ENCODE measurements around the gene MAPK10. TPM values are rescaled to one million over a fixed set of nuclear protein-coding genes. Genes with fewer than 3 reads are reported as not detected.

The MAPK10 gene
- total RNA-seq, 2 experiments from 2014 or later, result 0.28 to 0.36 TPM

DNA sequence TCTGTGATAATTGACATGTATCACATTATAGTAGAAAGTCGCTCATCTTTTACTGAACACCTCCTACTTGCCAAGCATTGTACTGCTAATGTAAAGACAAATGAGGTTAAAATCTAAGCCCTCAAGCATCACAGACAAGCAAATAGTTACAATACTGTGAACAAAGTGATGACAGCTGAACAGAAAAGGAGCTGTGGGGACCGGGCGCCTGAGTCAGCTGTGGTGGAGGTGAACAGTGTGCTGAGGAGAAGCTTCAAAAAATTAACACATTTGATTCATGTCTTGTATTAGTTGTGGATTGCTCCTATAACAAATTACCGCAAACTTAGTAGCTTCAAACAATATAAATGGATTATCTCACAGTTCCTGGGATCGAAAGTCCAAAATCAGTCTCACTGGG is 124.3 kb downstream of the MAPK10 start:
- no peaks in the 10 kb centered on the region for H3K4me1 ChIP-seq (ENCODE audit: insufficient read depth, low read length)
- CTCF ChIA-PET, result interaction anchor here (1.1 kb wide), 1 partner anchor 9 kb away, joined by 3 read pairs; no protein-coding TSS in a partner anchor
- POLR2A ChIA-PET, result no interaction called here
- Mint-ChIP-seq H3K4me1 (ENCODE audit: low read depth) (no peaks in the 10 kb centered on the region), H3K27me3 (no peaks in the 10 kb centered on the region), H3K27ac (no peak overlapping the region), H3K36me3 (ENCODE audit: low read depth) (no peaks in the 10 kb centered on the region), H3K9me3 (peaks cover 4% of the 10 kb centered on the region), H3K4me3 (no peak overlapping the region)
- no peaks in the 10 kb centered on the region for H3K36me3 ChIP-seq (ENCODE audit: insufficient read depth, low read length)
- ATAC-seq (ENCODE audit: poor library complexity) (no peak), DNase-seq (no peak)
- TF ChIP-seq, protein P1, sequence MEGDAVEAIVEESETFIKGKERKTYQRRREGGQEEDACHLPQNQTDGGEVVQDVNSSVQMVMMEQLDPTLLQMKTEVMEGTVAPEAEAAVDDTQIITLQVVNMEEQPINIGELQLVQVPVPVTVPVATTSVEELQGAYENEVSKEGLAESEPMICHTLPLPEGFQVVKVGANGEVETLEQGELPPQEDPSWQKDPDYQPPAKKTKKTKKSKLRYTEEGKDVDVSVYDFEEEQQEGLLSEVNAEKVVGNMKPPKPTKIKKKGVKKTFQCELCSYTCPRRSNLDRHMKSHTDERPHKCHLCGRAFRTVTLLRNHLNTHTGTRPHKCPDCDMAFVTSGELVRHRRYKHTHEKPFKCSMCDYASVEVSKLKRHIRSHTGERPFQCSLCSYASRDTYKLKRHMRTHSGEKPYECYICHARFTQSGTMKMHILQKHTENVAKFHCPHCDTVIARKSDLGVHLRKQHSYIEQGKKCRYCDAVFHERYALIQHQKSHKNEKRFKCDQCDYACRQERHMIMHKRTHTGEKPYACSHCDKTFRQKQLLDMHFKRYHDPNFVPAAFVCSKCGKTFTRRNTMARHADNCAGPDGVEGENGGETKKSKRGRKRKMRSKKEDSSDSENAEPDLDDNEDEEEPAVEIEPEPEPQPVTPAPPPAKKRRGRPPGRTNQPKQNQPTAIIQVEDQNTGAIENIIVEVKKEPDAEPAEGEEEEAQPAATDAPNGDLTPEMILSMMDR (IDR thresholded peaks at IDR 0.05), result no peak
- intact Hi-C loops (cut with DNase I, micrococcal nuclease), result no loop called here
- H3K9me3 ChIP-seq (ENCODE audit: control insufficient read depth in 1 of 2, insufficient read depth in 1 of 2, low read length in 2 of 2), result peaks cover 0 to 4% of the 10 kb centered on the region in 2 experiments
- no peaks in the 10 kb centered on the region for H3K27me3 ChIP-seq (ENCODE audit: control insufficient read depth in 1 of 2, insufficient read depth in 2 of 2, low read length in 2 of 2)
- H3K4me3 ChIP-seq (ENCODE audit: low read length), result no peak overlapping the region
- H3K27ac ChIP-seq (ENCODE audit: low read depth in 1 of 2, low read length in 2 of 2), result no peak overlapping the region

DNA sequence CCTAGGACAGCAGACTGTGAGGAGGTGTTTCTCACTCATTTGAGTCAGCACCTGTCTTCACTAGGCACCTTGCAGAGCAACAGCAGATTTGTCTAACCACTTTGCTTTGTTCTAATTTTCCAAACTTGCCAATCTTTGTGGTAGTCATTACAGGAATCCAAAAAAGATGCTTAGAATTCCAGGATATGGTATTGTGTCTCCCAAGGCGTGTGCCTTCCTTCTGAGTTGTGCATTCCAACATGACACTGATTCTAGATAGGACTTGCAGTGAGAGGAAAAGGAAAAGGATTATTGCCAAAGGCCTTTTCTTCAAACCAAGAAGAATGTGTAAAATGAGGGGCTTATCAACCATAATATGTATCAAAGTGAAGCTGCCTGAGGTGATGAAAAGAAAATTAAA is 126.2 kb downstream of the MAPK10 start:
- H3K4me1 Mint-ChIP-seq (ENCODE audit: low read depth), result no peaks in the 10 kb centered on the region
- CTCF ChIA-PET, result no interaction called here
- POLR2A ChIA-PET, result no interaction called here

DNA sequence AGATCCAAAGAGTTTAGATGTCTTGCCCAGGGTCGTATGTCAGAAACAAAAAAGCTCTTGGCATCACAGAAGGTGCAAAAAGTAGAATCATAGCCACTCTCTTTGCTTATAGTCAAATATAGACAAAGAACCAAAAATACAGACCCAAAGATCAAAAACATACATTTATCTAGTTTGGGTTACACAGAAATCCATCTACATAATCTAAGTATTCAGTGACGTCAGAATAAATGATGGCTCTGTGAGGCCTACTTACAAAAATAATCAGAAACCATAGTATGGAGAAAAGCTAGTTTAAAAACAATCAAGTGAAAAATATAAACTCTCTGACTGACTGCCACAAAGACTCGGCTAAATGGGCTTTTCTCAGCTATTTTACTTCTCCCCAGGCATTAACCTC is 126.8 kb downstream of the MAPK10 start:
- CTCF ChIA-PET, result no interaction called here

More for the DNA sequence above, 126.2 kb downstream of the MAPK10 start:
- Histone ChIP-seq H3K4me3 (ENCODE audit: low read length) (no peak overlapping the region), H3K27me3 (ENCODE audit: control insufficient read depth in 1 of 2, insufficient read depth in 2 of 2, low read length in 2 of 2) (no peaks in the 10 kb centered on the region), H3K9me3 (ENCODE audit: control insufficient read depth in 1 of 2, insufficient read depth in 1 of 2, low read length in 2 of 2) (peaks cover 0 to 4% of the 10 kb centered on the region in 2 experiments), H3K36me3 (ENCODE audit: insufficient read depth, low read length) (no peaks in the 10 kb centered on the region), H3K4me1 (ENCODE audit: insufficient read depth, low read length) (no peaks in the 10 kb centered on the region), H3K27ac (ENCODE audit: low read depth in 1 of 2, low read length in 2 of 2) (no peak overlapping the region)
- H3K27me3 Mint-ChIP-seq, result no peaks in the 10 kb centered on the region
- no peaks in the 10 kb centered on the region for H3K36me3 Mint-ChIP-seq (ENCODE audit: low read depth)
- DNase-seq (no peak), ATAC-seq (ENCODE audit: poor library complexity) (no peak)
- H3K4me3 Mint-ChIP-seq, result no peak overlapping the region
- no peak overlapping the region for H3K27ac Mint-ChIP-seq
- intact Hi-C loops (cut with DNase I, micrococcal nuclease), result no loop called here
- TF ChIP-seq, protein P1 (IDR thresholded peaks at IDR 0.05), result no peak
- H3K9me3 Mint-ChIP-seq, result peaks cover 3% of the 10 kb centered on the region

More for the DNA sequence above, 126.8 kb downstream of the MAPK10 start:
- Mint-ChIP-seq H3K27me3 (no peaks in the 10 kb centered on the region), H3K36me3 (ENCODE audit: low read depth) (no peaks in the 10 kb centered on the region), H3K4me3 (no peak overlapping the region), H3K9me3 (peaks cover 3% of the 10 kb centered on the region), H3K27ac (no peak overlapping the region), H3K4me1 (ENCODE audit: low read depth) (no peaks in the 10 kb centered on the region)
- H3K27ac ChIP-seq (ENCODE audit: low read depth in 1 of 2, low read length in 2 of 2), result no peak overlapping the region
- peaks cover 0 to 4% of the 10 kb centered on the region in 2 experiments for H3K9me3 ChIP-seq (ENCODE audit: control insufficient read depth in 1 of 2, insufficient read depth in 1 of 2, low read length in 2 of 2)
- POLR2A ChIA-PET, result no interaction called here
- H3K4me3 ChIP-seq (ENCODE audit: low read length), result no peak overlapping the region
- intact Hi-C loops (cut with DNase I, micrococcal nuclease), result no loop called here
- DNase-seq (no peak), ATAC-seq (ENCODE audit: poor library complexity) (no peak)
- TF ChIP-seq, protein P1 (IDR thresholded peaks at IDR 0.05), result no peak
- no peaks in the 10 kb centered on the region for H3K4me1 ChIP-seq (ENCODE audit: insufficient read depth, low read length)
- no peaks in the 10 kb centered on the region for H3K36me3 ChIP-seq (ENCODE audit: insufficient read depth, low read length)
- no peaks in the 10 kb centered on the region for H3K27me3 ChIP-seq (ENCODE audit: control insufficient read depth in 1 of 2, insufficient read depth in 2 of 2, low read length in 2 of 2)
